OCI-LY1 (cell line): ENCODE measurements around the gene THNSL1.
"Not testable (repeated sequence)": the region's sequence is repeated elsewhere in the genome, so short reads cannot be mapped to it uniquely, and the experiment has no call there.

Experiments used
- H2AFZ ChIP-seq: fragments of 200-600 bp; sonication (generic), shearing (Covaris generic); 2 replicates; pipeline ENCODE4 v1.6.0; 2014; ENCODE audit warnings: antibody characterized with exemption, mild to moderate bottlenecking, low read length
- H3F3A ChIP-seq: fragments of 200-600 bp; sonication (generic), shearing (Covaris generic); 2 replicates; pipeline ENCODE4 v1.6.0; 2014; ENCODE audit warnings: mild to moderate bottlenecking, antibody characterized with exemption, low read length, moderate library complexity; ENCODE audit not compliant: insufficient read depth
- H3K27ac ChIP-seq: fragments of 200-600 bp; sonication (generic); 2 replicates; pipeline ENCODE4 v1.5.1; 2014; ENCODE audit warnings: low read length, mixed run types, mild to moderate bottlenecking, low read depth; ENCODE audit not compliant: poor library complexity, severe bottlenecking
- H3K27me3 ChIP-seq: fragments of 200-600 bp; sonication (generic); 2 replicates; pipeline ENCODE4 v1.6.0; 2014; ENCODE audit warnings: antibody characterized with exemption, mild to moderate bottlenecking, low read length, moderate library complexity; ENCODE audit not compliant: insufficient read depth
- H3K36me3 ChIP-seq: fragments of 200-600 bp; sonication (generic); 2 replicates; pipeline ENCODE4 v1.6.1; 2014; ENCODE audit warnings: mild to moderate bottlenecking, antibody characterized with exemption, low read length, moderate library complexity, mixed read lengths; ENCODE audit not compliant: insufficient read depth
- H3K4me1 ChIP-seq: fragments of 200-600 bp; sonication (generic); 2 replicates; pipeline ENCODE4 v1.5.1; 2014; ENCODE audit warnings: mild to moderate bottlenecking, low read length, moderate library complexity; ENCODE audit not compliant: insufficient read depth, severe bottlenecking
- H3K4me2 ChIP-seq: fragments of 200-600 bp; sonication (generic), shearing (Covaris generic); 2 replicates; pipeline ENCODE4 v1.6.1; 2014; ENCODE audit warnings: low read length
- H3K4me3 ChIP-seq: fragments of 200-600 bp; sonication (generic); 2 replicates; pipeline ENCODE4 v1.5.1; 2014; ENCODE audit warnings: low read length, low read depth, mild to moderate bottlenecking, mixed read lengths; ENCODE audit not compliant: poor library complexity, severe bottlenecking
- H3K79me2 ChIP-seq: fragments of 200-600 bp; shearing (Covaris generic); 2 replicates; pipeline ENCODE4 v1.6.1; 2016; ENCODE audit warnings: mixed run types, low read length, mixed read lengths; ENCODE audit not compliant: insufficient read depth
- H3K9ac ChIP-seq: fragments of 200-600 bp; sonication (generic), shearing (Covaris generic); 2 replicates; pipeline ENCODE4 v1.6.1; 2014; ENCODE audit warnings: mild to moderate bottlenecking, low read length, mixed read lengths
- H3K9me2 ChIP-seq: fragments of 200-600 bp; sonication (generic), shearing (Covaris generic); 2 replicates; pipeline ENCODE4 v1.6.1; 2014; ENCODE audit warnings: low read depth, mild to moderate bottlenecking, low read length, mixed read lengths
- H3K9me3 ChIP-seq: fragments of 200-600 bp; shearing (Covaris generic); 2 replicates; pipeline ENCODE4 v1.6.1; 2014; ENCODE audit warnings: low read length, mixed read lengths
- H4K20me1 ChIP-seq: fragments of 200-600 bp; sonication (generic), shearing (Covaris generic); 2 replicates; pipeline ENCODE4 v1.6.0; 2016; ENCODE audit warnings: mild to moderate bottlenecking, low read length; ENCODE audit not compliant: insufficient read depth
- CTCF ChIP-seq: fragments of 200-600 bp; sonication (generic), shearing (Covaris generic); IDR thresholded peaks from 2 replicates; pipeline ENCODE4 v1.5.1; 2017; ENCODE audit warnings: mild to moderate bottlenecking, antibody characterized with exemption, low read length, moderate library complexity, mixed read lengths
- EZH2 ChIP-seq: fragments of 200-600 bp; sonication (generic), shearing (Covaris generic); IDR thresholded peaks from 2 replicates; pipeline ENCODE4 v1.8.0; 2017; ENCODE audit warnings: borderline replicate concordance, mixed run types, mild to moderate bottlenecking, antibody characterized with exemption, low read length, moderate library complexity, mixed read lengths

The THNSL1 gene

GRCh38 chr10:25016376-25017153, at the start of gene THNSL1:
THNSL1 (plus strand) TSS chr10:25016612; CDS start chr10:25023224, 6,612 bp downstream.
- no peaks in the 10 kb centered on the region for H3K79me2 ChIP-seq
- no peaks in the 10 kb centered on the region for H4K20me1 ChIP-seq
- H3K27ac ChIP-seq = no peak within 1 kb of the TSS
- no peaks in the 10 kb centered on the region for H3K36me3 ChIP-seq
- no peak within 1 kb of the TSS for H2AFZ ChIP-seq
- no peaks in the 10 kb centered on the region for H3F3A ChIP-seq
- H3K9me2 ChIP-seq = no peaks in the 10 kb centered on the region
- no peak within 1 kb of the TSS for H3K9ac ChIP-seq
- TF ChIP-seq EZH2 (no peak), CTCF (no peak)
- peaks cover 10% of the 10 kb centered on the region for H3K4me1 ChIP-seq
- H3K27me3 ChIP-seq = no peaks in the 10 kb centered on the region
- H3K4me2 ChIP-seq = peak within 1 kb of the TSS; percentile 41
- no peaks in the 10 kb centered on the region for H3K9me3 ChIP-seq
- H3K4me3 ChIP-seq = peak within 1 kb of the TSS; percentile 46

DNA sequence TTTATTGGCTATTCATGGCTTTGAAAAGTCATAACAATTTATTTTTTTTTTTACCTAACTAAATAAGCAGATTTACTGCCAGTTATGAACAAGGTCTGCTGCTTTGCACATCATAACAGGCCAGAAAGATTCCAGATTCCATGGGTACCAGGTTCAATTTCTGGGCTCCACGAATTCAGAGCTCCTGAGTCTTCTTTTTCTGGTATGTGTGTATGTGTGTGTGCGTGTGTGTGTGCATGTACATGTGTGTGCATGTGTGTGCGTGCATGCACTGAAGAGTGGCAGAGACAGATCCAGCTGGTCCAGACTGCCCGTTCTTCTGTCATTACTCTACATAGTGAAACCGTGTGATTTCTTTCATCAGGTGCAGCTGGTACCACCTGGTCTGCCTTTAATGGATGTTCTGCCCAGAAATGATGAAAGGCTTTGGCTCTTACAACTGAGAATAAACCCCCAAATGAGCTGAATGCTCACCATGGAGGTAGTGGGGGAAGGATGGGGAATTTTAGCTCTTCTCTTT, 49.4 kb upstream of the THNSL1 start:
- Histone ChIP-seq H3K79me2 (no peaks in the 10 kb centered on the region), H3K4me2 (no peak overlapping the region), H3K9ac (no peak overlapping the region), H3K9me3 (no peaks in the 10 kb centered on the region), H4K20me1 (no peaks in the 10 kb centered on the region), H2AFZ (no peak overlapping the region), H3F3A (no peaks in the 10 kb centered on the region), H3K36me3 (no peaks in the 10 kb centered on the region), H3K9me2 (no peaks in the 10 kb centered on the region), H3K27me3 (no peaks in the 10 kb centered on the region), H3K4me1 (no peaks in the 10 kb centered on the region), H3K4me3 (no peak overlapping the region), H3K27ac (no peak overlapping the region)
- no peak for TF ChIP-seq EZH2
- no peak for TF ChIP-seq CTCF

- H3K4me3 ChIP-seq = no peak overlapping the region
- no peaks in the 10 kb centered on the region for H3K36me3 ChIP-seq
- no peak overlapping the region for H3K9ac ChIP-seq
- H3K27ac ChIP-seq = no peak overlapping the region
- H3K27me3 ChIP-seq = no peaks in the 10 kb centered on the region
- H3K4me1 ChIP-seq = no peaks in the 10 kb centered on the region
- H3F3A ChIP-seq = no peaks in the 10 kb centered on the region
- TF ChIP-seq EZH2 = no peak
- TF ChIP-seq CTCF = no peak
- no peaks in the 10 kb centered on the region for H4K20me1 ChIP-seq
- H3K79me2 ChIP-seq = no peaks in the 10 kb centered on the region
- no peak overlapping the region for H2AFZ ChIP-seq
- no peak overlapping the region for H3K4me2 ChIP-seq
- no peaks in the 10 kb centered on the region for H3K9me2 ChIP-seq
- no peaks in the 10 kb centered on the region for H3K9me3 ChIP-seq
These were observed 48.1 kb upstream of the THNSL1 start for GRCh38 chr10:24968349-24968748.

GRCh38 chr10:24968951-24969350, 47.5 kb upstream of the THNSL1 start:
- not testable (repeated sequence) for H3F3A ChIP-seq, H3K9me2 ChIP-seq, H3K36me3 ChIP-seq, H3K27me3 ChIP-seq, H3K4me1 ChIP-seq, H3K4me3 ChIP-seq, H3K9ac ChIP-seq, H2AFZ ChIP-seq, H3K4me2 ChIP-seq, H3K27ac ChIP-seq, H3K9me3 ChIP-seq, H3K79me2 ChIP-seq, H4K20me1 ChIP-seq
